ENCODE data around the gene C15orf39. TPM values are rescaled to one million over a fixed set of nuclear protein-coding genes. Genes with fewer than 3 reads are reported as not detected.
A peak's percentile ranks its signal among the peaks of the same experiment; 100 is the strongest.

The C15orf39 gene
- total and polyA plus RNA-seq, 2 of the 13 experiments (the other 11 are each of a cell fraction or from before 2014, with no cell fraction given) = 6.2 to 13.5 TPM

DNA sequence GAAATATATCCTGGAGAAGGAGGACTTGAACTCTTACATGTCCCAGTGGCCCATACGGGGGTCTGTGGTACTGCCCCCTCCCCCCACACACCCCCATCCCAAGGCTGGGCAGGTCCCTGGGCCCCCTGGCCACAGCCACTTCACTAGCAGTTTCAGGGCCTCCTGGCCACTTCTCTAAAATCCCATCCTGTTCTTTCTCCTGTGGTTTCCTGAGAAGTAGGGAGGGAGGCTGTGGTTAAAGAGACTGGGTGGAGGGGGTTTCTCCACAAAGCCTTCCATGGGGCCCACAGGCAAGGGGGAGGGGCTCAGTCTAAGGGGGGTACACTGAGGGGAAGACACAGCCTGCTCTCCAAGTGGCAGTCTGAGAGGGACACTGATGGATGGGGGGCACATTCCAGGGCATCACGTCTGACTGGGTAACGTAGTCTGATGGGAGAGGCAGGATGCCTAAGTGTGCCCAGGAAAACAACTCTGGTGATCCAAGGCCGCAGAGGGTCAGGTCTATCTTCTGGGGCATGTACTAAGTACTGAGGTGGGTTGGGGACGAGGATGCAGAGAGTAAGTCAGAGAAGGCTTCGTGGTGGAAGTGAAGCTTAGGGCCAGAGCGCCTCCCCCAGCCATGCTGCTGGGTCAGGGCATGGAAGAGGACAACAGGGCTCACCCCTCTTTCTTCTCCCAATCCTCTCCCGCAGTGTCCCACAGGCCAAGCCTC lies 48.0 kb upstream of the C15orf39 start:
- no peak for ATAC-seq
- FAIRE-seq = no peak
- POLR2A ChIA-PET = interaction anchor here (0.6 to 1.6 kb wide), 8 partner anchors 9 to 488 kb away, joined by 3 to 10 read pairs (median 4); partner anchors contain the start of gene C15orf39

More for the DNA sequence above, 48.0 kb upstream of the C15orf39 start:
- 87% methylated on average over 8 of the region's 8 CpGs for WGBS (ENCODE audit: low lambda C conversion rate)
- intact Hi-C loops (cut with micrococcal nuclease; ENCODE audit: unreplicated experiment) (no loop called here), in situ Hi-C loops (cut with HindIII; ENCODE audit: extremely low pct_ligation_motif_present, low pct_unique_long_range_greater_than_20kb) (loop anchor here (5.0 kb wide), 1 partner anchor 49 kb away; the partner anchor contains the start of gene C15orf39)
- H3K9ac ChIP-seq (ENCODE audit: insufficient read depth, low read depth, low read length) = peak overlapping the region; percentile 28; the same call in 1 of the 2 replicates
- peaks cover 73% of the 10 kb centered on the region for H3K4me1 ChIP-seq (ENCODE audit: insufficient read depth, low read length)
- H2AFZ ChIP-seq (ENCODE audit: low read length) = no peak overlapping the region
- H3K4me2 ChIP-seq (ENCODE audit: low read depth, low read length) = peak overlapping the region; percentile 13; the same call in 1 of the 2 replicates
- no peaks in the 10 kb centered on the region for H3K79me2 ChIP-seq (ENCODE audit: insufficient read depth, low read length)
- no peak for DNase-seq (ENCODE audit: low spot score)
- no peaks in the 10 kb centered on the region; a peak in 1 of 5 replicates for H3K27me3 ChIP-seq (ENCODE audit: control insufficient read depth in 1 of 2, insufficient read depth in 2 of 2, low read length in 2 of 2)
- BruUV-seq (replicated peaks) = no TSS peak
- H3K9me3 ChIP-seq (ENCODE audit: low read length) = no peaks in the 10 kb centered on the region
- no peak overlapping the region for H3K4me3 ChIP-seq (replicated peaks in 1 of 3; ENCODE audit: insufficient read depth in 1 of 3, low read depth in 2 of 3, low read length in 3 of 3)
- TF ChIP-seq DR1 (CRISPR knock-in tag; IDR thresholded peaks at IDR 0.05) = no peak
- TF ChIP-seq ZSCAN5A (CRISPR knock-in tag; IDR thresholded peaks at IDR 0.05; ENCODE audit: borderline replicate concordance) = no peak
- no peak for TF ChIP-seq ZNF44 (CRISPR knock-in tag; IDR thresholded peaks at IDR 0.05)
- no peak for TF ChIP-seq CREB1 (IDR thresholded peaks at IDR 0.05)
- TF ChIP-seq CREB1 (CRISPR knock-in tag; IDR thresholded peaks at IDR 0.05) = no peak
- TF ChIP-seq ZSCAN22 (CRISPR knock-in tag; IDR thresholded peaks at IDR 0.05) = peak; percentile 84
- CTCF ChIA-PET (ENCODE audit: low intra/inter-chr PET ratio, low total read pairs) = no interaction called here
- no peaks in the 10 kb centered on the region for H4K20me1 ChIP-seq (ENCODE audit: insufficient read depth, low read length)
- H3K36me3 ChIP-seq (replicated peaks in 1 of 2; ENCODE audit: control insufficient read depth in 1 of 2, insufficient read depth in 2 of 2, low read length in 2 of 2) = no peaks in the 10 kb centered on the region
- peak overlapping the region; percentile 5 for H3K27ac ChIP-seq (ENCODE audit: extremely low read length, insufficient read depth, low read length)

Measured in HepG2 (cell line).